Measurements from ENCODE around the gene ZNF782.
"Not testable (repeated sequence)": the region's sequence is repeated elsewhere in the genome, so short reads cannot be mapped to it uniquely, and the experiment has no call there.

ZNF782 gene

DNA sequence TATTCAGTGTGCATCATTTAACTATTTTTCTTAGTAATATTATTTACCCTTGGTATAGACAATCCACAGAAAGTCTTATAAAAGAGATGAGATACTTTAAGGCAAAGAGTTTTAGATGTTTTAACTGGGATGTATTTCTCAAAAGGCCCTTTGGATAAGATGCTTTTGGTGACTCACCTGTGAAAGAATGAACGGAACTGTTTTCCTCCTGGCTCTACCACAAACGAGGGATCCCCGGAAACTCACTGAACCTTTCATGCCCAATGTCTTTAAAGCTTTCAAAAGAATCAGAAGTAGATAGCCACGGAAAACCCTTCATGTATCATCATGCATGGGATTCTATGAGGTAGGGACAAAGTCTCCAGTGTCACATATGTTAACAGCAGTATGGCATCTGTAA is 1.6 kb downstream of the ZNF782 start (continued):
- TF ChIP-seq, protein P1, sequence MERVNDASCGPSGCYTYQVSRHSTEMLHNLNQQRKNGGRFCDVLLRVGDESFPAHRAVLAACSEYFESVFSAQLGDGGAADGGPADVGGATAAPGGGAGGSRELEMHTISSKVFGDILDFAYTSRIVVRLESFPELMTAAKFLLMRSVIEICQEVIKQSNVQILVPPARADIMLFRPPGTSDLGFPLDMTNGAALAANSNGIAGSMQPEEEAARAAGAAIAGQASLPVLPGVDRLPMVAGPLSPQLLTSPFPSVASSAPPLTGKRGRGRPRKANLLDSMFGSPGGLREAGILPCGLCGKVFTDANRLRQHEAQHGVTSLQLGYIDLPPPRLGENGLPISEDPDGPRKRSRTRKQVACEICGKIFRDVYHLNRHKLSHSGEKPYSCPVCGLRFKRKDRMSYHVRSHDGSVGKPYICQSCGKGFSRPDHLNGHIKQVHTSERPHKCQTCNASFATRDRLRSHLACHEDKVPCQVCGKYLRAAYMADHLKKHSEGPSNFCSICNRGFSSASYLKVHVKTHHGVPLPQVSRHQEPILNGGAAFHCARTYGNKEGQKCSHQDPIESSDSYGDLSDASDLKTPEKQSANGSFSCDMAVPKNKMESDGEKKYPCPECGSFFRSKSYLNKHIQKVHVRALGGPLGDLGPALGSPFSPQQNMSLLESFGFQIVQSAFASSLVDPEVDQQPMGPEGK (CRISPR knock-in tag; IDR thresholded peaks at IDR 0.05; ENCODE audit: borderline replicate concordance): no peak

DNA sequence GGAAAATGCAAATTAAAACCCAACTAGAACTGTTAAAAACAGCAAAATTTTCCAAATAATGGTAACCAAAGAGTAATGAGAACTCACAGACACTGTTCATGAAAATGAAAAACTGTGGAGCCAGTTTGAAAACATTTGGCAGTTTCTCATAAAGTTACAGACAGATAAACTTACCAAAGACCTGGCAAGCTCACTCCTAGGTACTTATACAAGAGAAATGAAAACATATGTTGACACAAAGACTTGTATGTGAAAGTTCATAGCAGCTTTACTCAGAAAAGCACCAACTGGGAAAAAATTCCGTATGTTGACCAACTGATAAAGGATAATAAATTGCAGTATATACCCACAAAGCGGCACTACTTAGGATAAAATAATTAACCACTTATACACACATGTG is 10.3 kb downstream of the ZNF782 start:
- no peak for ATAC-seq
- TF ChIP-seq TCF4 (CRISPR knock-in tag; IDR thresholded peaks at IDR 0.05; ENCODE audit: borderline replicate concordance) (no peak), ZNF565 (CRISPR knock-in tag; conservative IDR thresholded peaks at IDR 0.05; ENCODE audit: low read depth) (no peak), ZFP30 (CRISPR knock-in tag; IDR thresholded peaks at IDR 0.05) (no peak)
- TF ChIP-seq, protein P2, sequence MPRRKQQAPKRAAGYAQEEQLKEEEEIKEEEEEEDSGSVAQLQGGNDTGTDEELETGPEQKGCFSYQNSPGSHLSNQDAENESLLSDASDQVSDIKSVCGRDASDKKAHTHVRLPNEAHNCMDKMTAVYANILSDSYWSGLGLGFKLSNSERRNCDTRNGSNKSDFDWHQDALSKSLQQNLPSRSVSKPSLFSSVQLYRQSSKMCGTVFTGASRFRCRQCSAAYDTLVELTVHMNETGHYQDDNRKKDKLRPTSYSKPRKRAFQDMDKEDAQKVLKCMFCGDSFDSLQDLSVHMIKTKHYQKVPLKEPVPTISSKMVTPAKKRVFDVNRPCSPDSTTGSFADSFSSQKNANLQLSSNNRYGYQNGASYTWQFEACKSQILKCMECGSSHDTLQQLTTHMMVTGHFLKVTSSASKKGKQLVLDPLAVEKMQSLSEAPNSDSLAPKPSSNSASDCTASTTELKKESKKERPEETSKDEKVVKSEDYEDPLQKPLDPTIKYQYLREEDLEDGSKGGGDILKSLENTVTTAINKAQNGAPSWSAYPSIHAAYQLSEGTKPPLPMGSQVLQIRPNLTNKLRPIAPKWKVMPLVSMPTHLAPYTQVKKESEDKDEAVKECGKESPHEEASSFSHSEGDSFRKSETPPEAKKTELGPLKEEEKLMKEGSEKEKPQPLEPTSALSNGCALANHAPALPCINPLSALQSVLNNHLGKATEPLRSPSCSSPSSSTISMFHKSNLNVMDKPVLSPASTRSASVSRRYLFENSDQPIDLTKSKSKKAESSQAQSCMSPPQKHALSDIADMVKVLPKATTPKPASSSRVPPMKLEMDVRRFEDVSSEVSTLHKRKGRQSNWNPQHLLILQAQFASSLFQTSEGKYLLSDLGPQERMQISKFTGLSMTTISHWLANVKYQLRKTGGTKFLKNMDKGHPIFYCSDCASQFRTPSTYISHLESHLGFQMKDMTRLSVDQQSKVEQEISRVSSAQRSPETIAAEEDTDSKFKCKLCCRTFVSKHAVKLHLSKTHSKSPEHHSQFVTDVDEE (CRISPR knock-in tag; IDR thresholded peaks at IDR 0.05): no peak

DNA sequence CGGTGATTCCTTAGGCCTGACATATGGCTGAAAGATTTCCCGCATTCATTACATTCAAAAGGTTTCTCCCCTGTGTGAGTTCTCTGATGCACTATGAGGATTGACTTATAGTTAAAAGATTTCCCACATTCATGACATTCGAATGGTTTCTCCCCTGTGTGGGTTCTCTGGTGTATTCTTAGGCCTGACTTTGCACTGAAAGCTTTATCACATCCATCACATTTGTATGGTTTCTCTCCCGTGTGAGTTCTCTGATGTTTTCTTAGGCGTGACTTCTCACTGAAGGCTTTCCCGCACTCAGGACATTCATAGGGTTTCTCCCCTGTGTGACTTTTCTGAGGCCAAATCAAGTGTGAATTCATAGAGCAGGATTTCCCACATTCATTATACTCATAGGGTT is 35.8 kb downstream of the ZNF782 start:
- TF ChIP-seq TOX (CRISPR knock-in tag; IDR thresholded peaks at IDR 0.05; ENCODE audit: borderline replicate concordance): no peak
- no peak for TF ChIP-seq ARNTL (CRISPR knock-in tag; IDR thresholded peaks at IDR 0.05; ENCODE audit: borderline replicate concordance, low read depth)
- TF ChIP-seq BACH2 (CRISPR knock-in tag; IDR thresholded peaks at IDR 0.05; ENCODE audit: borderline replicate concordance): no peak
- no peak for ATAC-seq

DNA sequence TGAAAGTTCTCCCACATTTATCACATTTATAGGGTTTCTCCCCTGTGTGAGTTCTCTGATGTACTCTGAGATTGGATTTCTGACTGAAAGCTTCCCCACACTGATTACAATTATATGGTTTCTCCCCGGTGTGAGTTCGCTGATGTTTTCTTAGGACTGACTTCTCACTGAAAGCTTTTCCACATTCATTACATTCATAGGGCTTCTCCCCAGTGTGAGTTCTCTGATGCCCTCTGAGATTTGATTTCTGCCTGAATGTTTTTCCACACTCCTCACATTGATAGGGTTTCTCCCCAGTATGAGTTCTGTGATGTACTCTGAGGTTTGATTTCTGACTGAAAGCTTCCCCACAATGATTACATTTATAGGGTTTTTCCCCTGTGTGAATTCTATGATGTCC is 36.3 kb downstream of the ZNF782 start:
- TF ChIP-seq TOX (CRISPR knock-in tag; IDR thresholded peaks at IDR 0.05; ENCODE audit: borderline replicate concordance): no peak
- no peak for TF ChIP-seq ARNTL (CRISPR knock-in tag; IDR thresholded peaks at IDR 0.05; ENCODE audit: borderline replicate concordance, low read depth)
- no peak for TF ChIP-seq ESRRG (CRISPR knock-in tag; IDR thresholded peaks at IDR 0.05)
- no peak for TF ChIP-seq BACH2 (CRISPR knock-in tag; IDR thresholded peaks at IDR 0.05; ENCODE audit: borderline replicate concordance)
- no peak for TF ChIP-seq GLIS3 (CRISPR knock-in tag; IDR thresholded peaks at IDR 0.05)
- no peak for TF ChIP-seq ZNF565 (CRISPR knock-in tag; conservative IDR thresholded peaks at IDR 0.05; ENCODE audit: low read depth)
- no peak for TF ChIP-seq PPARA (CRISPR knock-in tag; IDR thresholded peaks at IDR 0.05; ENCODE audit: borderline replicate concordance)
- no peak for ATAC-seq

DNA sequence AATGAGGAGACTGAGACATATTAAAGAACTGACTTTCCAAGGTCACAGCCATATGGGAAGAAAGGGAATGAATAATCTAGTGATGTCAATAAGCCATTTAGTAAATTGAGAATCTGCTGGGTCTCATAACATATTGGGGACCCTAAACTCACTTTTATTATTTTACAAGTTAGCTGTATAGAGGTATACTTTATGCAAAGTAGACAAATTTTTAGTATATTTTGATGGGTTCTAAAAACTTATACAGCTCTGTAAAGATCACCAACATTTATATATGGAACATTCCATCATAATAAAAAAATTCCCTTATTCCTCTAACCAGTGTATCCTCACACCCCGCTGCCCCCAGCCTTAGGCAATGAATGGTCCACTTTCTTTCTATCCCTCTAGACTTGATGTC is 40.7 kb downstream of the ZNF782 start:
- ATAC-seq: no peak

DNA sequence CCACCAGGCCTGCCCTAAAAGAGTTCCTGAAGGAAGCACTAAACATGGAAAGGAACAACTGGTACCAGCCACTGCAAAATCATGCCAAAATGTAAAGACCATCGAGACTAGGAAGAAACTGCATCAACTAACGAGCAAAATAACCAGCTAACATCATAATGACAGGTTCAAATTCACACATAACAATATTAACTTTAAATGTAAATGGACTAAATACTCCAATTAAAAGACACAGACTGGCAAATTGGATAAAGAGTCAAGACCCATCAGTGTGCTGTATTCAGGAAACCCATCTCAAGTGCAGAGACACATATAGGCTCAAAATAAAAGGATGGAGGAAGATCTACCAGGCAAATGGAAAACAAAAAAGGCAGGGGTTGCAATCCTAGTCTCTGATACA is 55.4 kb downstream of the ZNF782 start:
- ATAC-seq: not testable (repeated sequence)

More for the DNA sequence above, 40.7 kb downstream of the ZNF782 start:
- TF ChIP-seq ISL1 (CRISPR knock-in tag; IDR thresholded peaks at IDR 0.05) (no peak), ZNF8 (CRISPR knock-in tag; IDR thresholded peaks at IDR 0.05) (no peak), PPARA (CRISPR knock-in tag; IDR thresholded peaks at IDR 0.05; ENCODE audit: borderline replicate concordance) (no peak), TOX (CRISPR knock-in tag; IDR thresholded peaks at IDR 0.05; ENCODE audit: borderline replicate concordance) (no peak), CSDC2 (CRISPR knock-in tag; IDR thresholded peaks at IDR 0.05) (no peak), ESRRG (CRISPR knock-in tag; IDR thresholded peaks at IDR 0.05) (no peak), ZFP30 (CRISPR knock-in tag; IDR thresholded peaks at IDR 0.05) (no peak), ZNF70 (CRISPR knock-in tag; IDR thresholded peaks at IDR 0.05) (no peak), TCF4 (CRISPR knock-in tag; IDR thresholded peaks at IDR 0.05; ENCODE audit: borderline replicate concordance) (no peak), RARB (CRISPR knock-in tag; IDR thresholded peaks at IDR 0.05) (no peak), ZNF565 (CRISPR knock-in tag; conservative IDR thresholded peaks at IDR 0.05; ENCODE audit: low read depth) (no peak), OSR1 (CRISPR knock-in tag; IDR thresholded peaks at IDR 0.05) (no peak), ARNTL (CRISPR knock-in tag; IDR thresholded peaks at IDR 0.05; ENCODE audit: borderline replicate concordance, low read depth) (no peak)
- TF ChIP-seq, protein P2 (CRISPR knock-in tag; IDR thresholded peaks at IDR 0.05): no peak
- TF ChIP-seq, protein P3, sequence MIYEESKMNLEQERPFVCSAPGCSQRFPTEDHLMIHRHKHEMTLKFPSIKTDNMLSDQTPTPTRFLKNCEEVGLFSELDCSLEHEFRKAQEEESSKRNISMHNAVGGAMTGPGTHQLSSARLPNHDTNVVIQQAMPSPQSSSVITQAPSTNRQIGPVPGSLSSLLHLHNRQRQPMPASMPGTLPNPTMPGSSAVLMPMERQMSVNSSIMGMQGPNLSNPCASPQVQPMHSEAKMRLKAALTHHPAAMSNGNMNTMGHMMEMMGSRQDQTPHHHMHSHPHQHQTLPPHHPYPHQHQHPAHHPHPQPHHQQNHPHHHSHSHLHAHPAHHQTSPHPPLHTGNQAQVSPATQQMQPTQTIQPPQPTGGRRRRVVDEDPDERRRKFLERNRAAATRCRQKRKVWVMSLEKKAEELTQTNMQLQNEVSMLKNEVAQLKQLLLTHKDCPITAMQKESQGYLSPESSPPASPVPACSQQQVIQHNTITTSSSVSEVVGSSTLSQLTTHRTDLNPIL (CRISPR knock-in tag; IDR thresholded peaks at IDR 0.05; ENCODE audit: low read depth): no peak
- TF ChIP-seq, protein P4, sequence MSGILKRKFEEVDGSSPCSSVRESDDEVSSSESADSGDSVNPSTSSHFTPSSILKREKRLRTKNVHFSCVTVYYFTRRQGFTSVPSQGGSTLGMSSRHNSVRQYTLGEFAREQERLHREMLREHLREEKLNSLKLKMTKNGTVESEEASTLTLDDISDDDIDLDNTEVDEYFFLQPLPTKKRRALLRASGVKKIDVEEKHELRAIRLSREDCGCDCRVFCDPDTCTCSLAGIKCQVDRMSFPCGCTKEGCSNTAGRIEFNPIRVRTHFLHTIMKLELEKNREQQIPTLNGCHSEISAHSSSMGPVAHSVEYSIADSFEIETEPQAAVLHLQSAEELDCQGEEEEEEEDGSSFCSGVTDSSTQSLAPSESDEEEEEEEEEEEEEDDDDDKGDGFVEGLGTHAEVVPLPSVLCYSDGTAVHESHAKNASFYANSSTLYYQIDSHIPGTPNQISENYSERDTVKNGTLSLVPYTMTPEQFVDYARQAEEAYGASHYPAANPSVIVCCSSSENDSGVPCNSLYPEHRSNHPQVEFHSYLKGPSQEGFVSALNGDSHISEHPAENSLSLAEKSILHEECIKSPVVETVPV (CRISPR knock-in tag; IDR thresholded peaks at IDR 0.05): no peak
